IPS-18a (cell line): Measurements from ENCODE around the gene EPHA7.

Source experiments
- H3K27ac ChIP-seq: one replicate; pipeline ENCODE4 v1.5.1; 2013; ENCODE audit warnings: low read length
- H3K27me3 ChIP-seq: one replicate; pipeline ENCODE4 v1.6.1; 2013; ENCODE audit warnings: mild to moderate bottlenecking, low read length; ENCODE audit not compliant: control insufficient read depth, insufficient read depth
- H3K36me3 ChIP-seq: one replicate; pipeline ENCODE4 v1.6.1; 2013; ENCODE audit warnings: low read depth, low read length; ENCODE audit not compliant: control insufficient read depth
- H3K4me1 ChIP-seq: one replicate; pipeline ENCODE4 v1.6.1; 2013; ENCODE audit warnings: low read depth, low read length; ENCODE audit not compliant: control insufficient read depth
- H3K4me3 ChIP-seq: one replicate; pipeline ENCODE4 v1.5.1; 2013; ENCODE audit warnings: low read length
- H3K9ac ChIP-seq: one replicate; pipeline ENCODE4 v1.6.1; 2013; ENCODE audit warnings: mild to moderate bottlenecking, low read length, moderate library complexity
- H3K9me3 ChIP-seq: one replicate; pipeline ENCODE4 v1.6.1; 2013; ENCODE audit warnings: low read depth, low read length; ENCODE audit not compliant: control insufficient read depth

The EPHA7 gene

GRCh38 chr6:93419304-93420162 is at the start of gene EPHA7:
TSS of gene EPHA7 (minus strand) at chr6:93419559. CDS start at chr6:93419341, 218 bp downstream.
- peak within 1 kb of the TSS; percentile 95 for H3K4me3 ChIP-seq
- peak within 1 kb of the TSS; percentile 86 for H3K9ac ChIP-seq
- H3K4me1 ChIP-seq: peaks cover 6% of the 10 kb centered on the region
- peak within 1 kb of the TSS; percentile 65 for H3K27ac ChIP-seq
- H3K9me3 ChIP-seq: no peaks in the 10 kb centered on the region
- H3K27me3 ChIP-seq: peaks cover 47% of the 10 kb centered on the region
- no peaks in the 10 kb centered on the region for H3K36me3 ChIP-seq

DNA sequence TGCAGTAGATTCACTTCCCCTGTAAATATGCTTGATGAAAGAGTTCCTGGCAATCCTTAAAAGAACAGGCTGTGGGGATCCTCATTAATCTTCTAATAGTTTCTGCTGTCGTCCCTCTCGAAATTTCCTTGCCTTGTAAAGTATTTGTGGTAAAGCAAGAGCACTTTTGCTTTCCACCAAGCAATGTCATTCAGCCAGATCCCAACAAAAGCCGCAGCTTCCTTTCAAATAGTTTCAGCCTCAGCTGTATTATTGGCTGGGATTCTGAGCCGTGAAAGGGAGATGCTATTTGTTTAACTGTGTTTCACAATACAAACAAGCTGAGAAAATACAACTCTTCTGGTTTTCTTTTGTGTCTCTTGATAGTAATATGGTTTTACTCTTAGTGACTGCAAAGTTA is 48.9 kb upstream of the EPHA7 start:
- Histone ChIP-seq H3K27ac (no peak overlapping the region), H3K4me3 (no peak overlapping the region), H3K9ac (no peak overlapping the region), H3K36me3 (no peaks in the 10 kb centered on the region), H3K4me1 (peaks cover 10% of the 10 kb centered on the region), H3K27me3 (no peaks in the 10 kb centered on the region), H3K9me3 (no peaks in the 10 kb centered on the region)

GRCh38 chr6:93454533-93454932 is 35.2 kb upstream of the EPHA7 start:
- no peaks in the 10 kb centered on the region for H3K9me3 ChIP-seq
- no peak overlapping the region for H3K9ac ChIP-seq
- H3K36me3 ChIP-seq: no peaks in the 10 kb centered on the region
- no peaks in the 10 kb centered on the region for H3K27me3 ChIP-seq
- no peak overlapping the region for H3K27ac ChIP-seq
- H3K4me1 ChIP-seq: peaks cover 12% of the 10 kb centered on the region
- no peak overlapping the region for H3K4me3 ChIP-seq

DNA sequence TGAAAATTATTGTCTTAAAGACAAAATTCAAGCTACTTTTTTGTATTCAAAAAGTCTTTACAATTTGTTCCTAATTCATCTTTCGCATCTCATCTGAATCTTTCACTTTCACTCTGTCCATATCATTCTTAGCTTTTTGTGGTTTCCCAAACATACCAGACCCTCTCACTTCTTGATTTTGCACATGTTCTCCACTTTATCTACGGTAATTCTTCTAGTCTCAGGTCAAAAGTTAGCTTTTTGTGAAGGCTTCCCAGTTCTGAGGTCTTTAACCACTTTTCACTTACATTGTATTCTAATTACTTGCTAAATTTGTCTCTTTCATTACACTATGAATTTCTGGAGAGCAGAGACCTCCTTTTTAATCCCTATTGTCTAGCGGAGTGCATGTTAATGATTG is 34.6 kb upstream of the EPHA7 start:
- H3K27ac ChIP-seq: no peak overlapping the region
- no peaks in the 10 kb centered on the region for H3K9me3 ChIP-seq
- H3K9ac ChIP-seq: no peak overlapping the region
- no peaks in the 10 kb centered on the region for H3K27me3 ChIP-seq
- peaks cover 12% of the 10 kb centered on the region for H3K4me1 ChIP-seq
- no peaks in the 10 kb centered on the region for H3K36me3 ChIP-seq
- H3K4me3 ChIP-seq: no peak overlapping the region

- H3K27me3 ChIP-seq: no peaks in the 10 kb centered on the region
- H3K36me3 ChIP-seq: no peaks in the 10 kb centered on the region
- no peak overlapping the region for H3K9ac ChIP-seq
- no peaks in the 10 kb centered on the region for H3K4me1 ChIP-seq
- no peak overlapping the region for H3K4me3 ChIP-seq
- H3K27ac ChIP-seq: no peak overlapping the region
- H3K9me3 ChIP-seq: no peaks in the 10 kb centered on the region
Measured at GRCh38 chr6:93447874-93448273, 28.5 kb upstream of the EPHA7 start.

GRCh38 chr6:93437491-93437890 is 18.1 kb upstream of the EPHA7 start:
- Histone ChIP-seq H3K9ac (no peak overlapping the region), H3K4me1 (no peaks in the 10 kb centered on the region), H3K9me3 (no peaks in the 10 kb centered on the region), H3K4me3 (no peak overlapping the region), H3K27me3 (no peaks in the 10 kb centered on the region), H3K27ac (no peak overlapping the region), H3K36me3 (no peaks in the 10 kb centered on the region)

GRCh38 chr6:93433592-93433991 is 14.2 kb upstream of the EPHA7 start:
- Histone ChIP-seq H3K4me1 (no peaks in the 10 kb centered on the region), H3K36me3 (no peaks in the 10 kb centered on the region), H3K4me3 (no peak overlapping the region), H3K9me3 (no peaks in the 10 kb centered on the region), H3K27ac (no peak overlapping the region), H3K27me3 (no peaks in the 10 kb centered on the region), H3K9ac (no peak overlapping the region)

GRCh38 chr6:93424303-93425064 is 5.1 kb upstream of the EPHA7 start:
- peaks cover 6% of the 10 kb centered on the region for H3K4me1 ChIP-seq
- H3K4me3 ChIP-seq: no peak overlapping the region
- peaks cover 12% of the 10 kb centered on the region for H3K27me3 ChIP-seq
- H3K27ac ChIP-seq: no peak overlapping the region
- no peaks in the 10 kb centered on the region for H3K9me3 ChIP-seq
- no peak overlapping the region for H3K9ac ChIP-seq
- H3K36me3 ChIP-seq: no peaks in the 10 kb centered on the region

DNA sequence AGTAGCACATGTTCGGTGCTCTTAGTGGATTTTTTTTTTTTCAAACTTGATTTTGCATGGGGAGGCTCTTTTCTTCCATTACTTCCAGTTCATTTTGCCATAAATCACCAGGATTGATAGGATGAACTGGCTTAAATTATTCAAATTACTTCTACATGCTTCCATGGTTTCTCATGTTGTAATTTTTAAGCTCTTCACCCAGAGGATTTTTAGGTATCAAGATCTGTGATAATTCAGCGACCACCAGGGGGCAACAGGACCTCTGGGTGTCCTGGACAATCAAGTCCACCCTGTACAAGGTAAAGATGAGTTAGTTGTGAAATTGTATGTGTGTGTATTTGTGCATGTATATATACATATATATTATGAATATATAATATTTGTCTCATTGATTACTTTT is 4.2 kb upstream of the EPHA7 start:
- H3K27ac ChIP-seq: no peak overlapping the region
- H3K4me3 ChIP-seq: no peak overlapping the region
- H3K36me3 ChIP-seq: no peaks in the 10 kb centered on the region
- H3K9me3 ChIP-seq: no peaks in the 10 kb centered on the region
- peaks cover 12% of the 10 kb centered on the region for H3K27me3 ChIP-seq
- H3K4me1 ChIP-seq: peaks cover 6% of the 10 kb centered on the region
- no peak overlapping the region for H3K9ac ChIP-seq

DNA sequence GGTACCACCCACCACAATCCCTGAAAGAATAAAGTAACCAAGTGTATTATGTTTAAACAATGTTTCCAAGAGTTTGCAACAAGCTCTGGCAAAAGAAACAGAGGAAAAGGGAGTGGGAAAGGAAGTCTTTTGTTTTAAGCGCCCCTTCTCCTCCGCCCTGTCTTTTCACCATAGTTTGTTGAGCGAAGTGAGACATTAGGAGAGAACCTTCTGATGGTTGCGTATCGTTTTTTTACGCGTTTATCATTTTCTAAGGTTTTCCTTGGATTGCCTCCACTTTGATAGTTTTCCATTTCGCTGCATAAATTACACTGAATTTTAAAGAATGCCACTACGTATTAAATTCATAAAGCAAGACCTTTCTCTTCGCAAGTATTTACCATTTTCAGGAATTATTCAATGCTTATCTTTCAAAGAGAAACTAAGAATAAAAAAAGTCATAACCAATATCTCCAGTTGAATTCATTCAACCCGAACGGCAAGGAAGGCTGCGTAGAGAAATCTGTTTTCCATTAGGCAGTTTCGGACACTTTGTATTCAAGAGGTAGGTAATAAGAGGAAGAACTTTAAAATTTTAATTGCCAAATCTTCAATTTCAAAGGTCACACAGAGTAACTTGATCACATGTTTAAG is 920 bp upstream of the EPHA7 start:
- peak overlapping the region; percentile 86 for H3K9ac ChIP-seq
- H3K9me3 ChIP-seq: no peaks in the 10 kb centered on the region
- no peaks in the 10 kb centered on the region for H3K36me3 ChIP-seq
- peak overlapping the region; percentile 65 for H3K27ac ChIP-seq
- H3K27me3 ChIP-seq: peaks cover 40% of the 10 kb centered on the region
- H3K4me3 ChIP-seq: peak overlapping the region; percentile 95
- peaks cover 6% of the 10 kb centered on the region for H3K4me1 ChIP-seq

- Histone ChIP-seq H3K27ac (no peak overlapping the region), H3K4me3 (peak overlapping the region; percentile 95), H3K36me3 (no peaks in the 10 kb centered on the region), H3K27me3 (peaks cover 47% of the 10 kb centered on the region), H3K9me3 (no peaks in the 10 kb centered on the region), H3K4me1 (peaks cover 6% of the 10 kb centered on the region), H3K9ac (peak overlapping the region; percentile 67)
Measured at GRCh38 chr6:93418408-93419303, 703 bp downstream of the EPHA7 start.
